ENCODE data around the gene RBBP5. TPM values are rescaled to one million over a fixed set of nuclear protein-coding genes. Genes with fewer than 3 reads are reported as not detected.

The RBBP5 gene
- total RNA-seq, 3 donors from 2014 or later (not counting 1 experiment from before 2014, with no cell fraction given), result 13.9 to 18.2 (median 17.8) TPM

DNA sequence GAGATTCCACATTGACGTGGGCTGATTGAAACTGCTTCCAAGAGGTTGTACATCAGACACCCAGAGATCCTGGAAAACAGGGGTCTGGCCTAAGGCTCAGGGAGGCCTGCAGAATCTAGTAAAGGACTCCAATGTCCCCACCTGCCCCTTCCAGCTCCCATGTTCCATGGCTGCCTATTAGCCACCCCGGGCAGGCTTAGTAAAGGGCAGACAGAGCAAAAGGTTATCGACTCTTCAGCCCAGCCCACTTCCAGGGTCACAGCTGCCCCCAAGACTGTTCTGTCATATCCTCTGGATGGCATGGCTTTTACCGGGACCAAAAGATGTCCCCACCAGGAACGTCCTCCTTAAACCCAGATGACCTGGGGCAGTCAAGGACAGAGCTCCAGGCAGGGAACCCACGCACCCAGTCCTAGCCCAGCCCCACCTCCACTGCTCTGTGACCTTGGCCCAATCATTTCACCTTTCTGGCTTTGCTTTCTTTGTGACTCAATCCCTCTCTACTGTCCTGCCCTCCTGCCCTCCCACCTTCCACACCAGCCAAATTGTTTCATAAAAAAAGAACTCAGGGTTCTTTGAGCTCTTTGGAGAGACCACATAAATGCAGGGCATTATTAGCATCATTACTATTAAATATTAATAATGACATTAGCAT lies 83.5 kb downstream of the RBBP5 start:
- H3K27me3 ChIP-seq (ENCODE audit: control insufficient read depth, insufficient read depth, low read length), result peaks cover 6% of the 10 kb centered on the region
- H3K36me3 ChIP-seq (ENCODE audit: control insufficient read depth, insufficient read depth, low read length), result no peaks in the 10 kb centered on the region
- H3K9me3 Mint-ChIP-seq, result no peaks in the 10 kb centered on the region
- no peaks in the 10 kb centered on the region for H3K9me3 ChIP-seq (ENCODE audit: control insufficient read depth, insufficient read depth, low read length)
- TF ChIP-seq, protein P1, sequence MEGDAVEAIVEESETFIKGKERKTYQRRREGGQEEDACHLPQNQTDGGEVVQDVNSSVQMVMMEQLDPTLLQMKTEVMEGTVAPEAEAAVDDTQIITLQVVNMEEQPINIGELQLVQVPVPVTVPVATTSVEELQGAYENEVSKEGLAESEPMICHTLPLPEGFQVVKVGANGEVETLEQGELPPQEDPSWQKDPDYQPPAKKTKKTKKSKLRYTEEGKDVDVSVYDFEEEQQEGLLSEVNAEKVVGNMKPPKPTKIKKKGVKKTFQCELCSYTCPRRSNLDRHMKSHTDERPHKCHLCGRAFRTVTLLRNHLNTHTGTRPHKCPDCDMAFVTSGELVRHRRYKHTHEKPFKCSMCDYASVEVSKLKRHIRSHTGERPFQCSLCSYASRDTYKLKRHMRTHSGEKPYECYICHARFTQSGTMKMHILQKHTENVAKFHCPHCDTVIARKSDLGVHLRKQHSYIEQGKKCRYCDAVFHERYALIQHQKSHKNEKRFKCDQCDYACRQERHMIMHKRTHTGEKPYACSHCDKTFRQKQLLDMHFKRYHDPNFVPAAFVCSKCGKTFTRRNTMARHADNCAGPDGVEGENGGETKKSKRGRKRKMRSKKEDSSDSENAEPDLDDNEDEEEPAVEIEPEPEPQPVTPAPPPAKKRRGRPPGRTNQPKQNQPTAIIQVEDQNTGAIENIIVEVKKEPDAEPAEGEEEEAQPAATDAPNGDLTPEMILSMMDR (IDR thresholded peaks at IDR 0.05), result no peak
- H3K27ac Mint-ChIP-seq, result no peak overlapping the region
- ATAC-seq (no peak), DNase-seq (no peak)
- H3K27me3 Mint-ChIP-seq (ENCODE audit: low read depth in 2 of 2), result peaks cover 12 to 22% of the 10 kb centered on the region in 2 donors
- intact Hi-C loops (cut with micrococcal nuclease), result no loop called here
- H3K4me3 Mint-ChIP-seq, result no peak overlapping the region
- no peaks in the 10 kb centered on the region for H3K36me3 Mint-ChIP-seq
- H3K27ac ChIP-seq (ENCODE audit: low read length), result no peak overlapping the region
- H3K4me1 Mint-ChIP-seq, result no peaks in the 10 kb centered on the region
- H3K4me3 ChIP-seq (ENCODE audit: low read length), result no peak overlapping the region
- no peaks in the 10 kb centered on the region for H3K4me1 ChIP-seq (ENCODE audit: control insufficient read depth, insufficient read depth, low read length)
- WGBS (ENCODE audit: insufficient coverage), result 89% methylated on average over 6 of the region's 6 CpGs

DNA sequence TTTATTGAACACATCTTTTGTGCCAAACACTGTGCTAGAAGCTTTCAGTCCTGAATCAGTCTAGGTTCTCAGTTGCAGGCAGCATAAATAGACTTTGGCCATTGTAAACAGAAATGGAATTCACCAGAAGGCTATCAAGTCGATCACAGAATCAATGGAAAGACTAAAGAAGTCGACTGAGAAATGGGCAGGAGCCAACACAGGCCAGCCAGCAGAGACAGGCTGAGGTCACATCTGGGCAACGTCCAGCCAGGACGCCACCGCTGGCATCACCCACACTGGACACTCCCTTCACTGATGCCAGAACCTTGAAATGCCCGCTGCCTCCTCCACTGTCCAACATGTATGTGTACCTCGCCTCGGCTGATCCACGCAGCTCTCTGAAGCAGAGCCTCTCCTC lies 84.2 kb downstream of the RBBP5 start:
- no peak overlapping the region for H3K27ac Mint-ChIP-seq
- no peaks in the 10 kb centered on the region for H3K4me1 ChIP-seq (ENCODE audit: control insufficient read depth, insufficient read depth, low read length)
- no peak for DNase-seq

More for the DNA sequence above, 84.2 kb downstream of the RBBP5 start:
- 88% methylated on average over 9 of the region's 9 CpGs for WGBS (ENCODE audit: insufficient coverage)
- Mint-ChIP-seq H3K36me3 (no peaks in the 10 kb centered on the region), H3K9me3 (no peaks in the 10 kb centered on the region), H3K4me3 (no peak overlapping the region), H3K4me1 (no peaks in the 10 kb centered on the region), H3K27me3 (ENCODE audit: low read depth in 2 of 2) (peaks cover 12 to 22% of the 10 kb centered on the region in 2 donors)
- intact Hi-C loops (cut with micrococcal nuclease), result no loop called here
- TF ChIP-seq, protein P1 (IDR thresholded peaks at IDR 0.05), result no peak
- no peaks in the 10 kb centered on the region for H3K9me3 ChIP-seq (ENCODE audit: control insufficient read depth, insufficient read depth, low read length)
- no peaks in the 10 kb centered on the region for H3K36me3 ChIP-seq (ENCODE audit: control insufficient read depth, insufficient read depth, low read length)
- no peak for ATAC-seq
- no peak overlapping the region for H3K27ac ChIP-seq (ENCODE audit: low read length)
- H3K27me3 ChIP-seq (ENCODE audit: control insufficient read depth, insufficient read depth, low read length), result peaks cover 5% of the 10 kb centered on the region
- H3K4me3 ChIP-seq (ENCODE audit: low read length), result no peak overlapping the region

Other genes with a start within 250 kb of the RBBP5 start
- not detected for gene CNTN2, start 78.8 kb downstream of the RBBP5 start, total RNA-seq
- gene TMEM81, start 37.5 kb downstream of the RBBP5 start, total RNA-seq, result 1 to 10 TPM; 1.8 to 3.5 (median 2.5) TPM
- 10 to 100 TPM in 2 of 3 donors, 1 to 10 TPM in 1; 9.9 to 17.5 (median 14.9) TPM for gene DSTYK, start 89.7 kb upstream of the RBBP5 start, total RNA-seq
- gene TMCC2, start 106.0 kb upstream of the RBBP5 start, total RNA-seq, result 1 to 10 TPM in 2 of 3 donors, under 1 TPM in 1; 0.93 to 1.5 (median 1.1) TPM
- gene NUAK2, start 199.8 kb upstream of the RBBP5 start, total RNA-seq, result 10 to 100 TPM; 17.3 to 21.7 (median 21.5) TPM
- gene KLHDC8A, start 234.9 kb upstream of the RBBP5 start, total RNA-seq, result not detected

Data from natural killer cell (primary cell).